HepG2 (cell line): ENCODE measurements around the gene TMCC2. TPM values are rescaled to one million over a fixed set of nuclear protein-coding genes. Genes with fewer than 3 reads are reported as not detected.

Experiments used
- ARNT2 ChIP-seq: sonication (generic); formaldehyde crosslinking; IDR thresholded peaks from 2 replicates; pipeline ENCODE4 v1.8.0; 2022; ENCODE audit warnings: mild to moderate bottlenecking, low read depth, missing genetic modification reagents, moderate library complexity
- CENPT ChIP-seq: sonication (generic); formaldehyde crosslinking; IDR thresholded peaks from 2 replicates; pipeline ENCODE4 v1.8.0; 2022; ENCODE audit warnings: low read depth, mild to moderate bottlenecking, moderate library complexity, missing genetic modification reagents
- ELF1 ChIP-seq: sonication (generic); formaldehyde crosslinking; IDR thresholded peaks from 2 replicates; pipeline ENCODE4 v1.4.0; 2020; ENCODE audit warnings: missing genetic modification reagents
- FOXM1 ChIP-seq: sonication (generic); formaldehyde crosslinking; IDR thresholded peaks from 2 replicates; pipeline ENCODE4 v1.5.0; 2020; ENCODE audit warnings: missing genetic modification reagents
- GZF1 ChIP-seq: sonication (generic); formaldehyde crosslinking; IDR thresholded peaks from 2 replicates; pipeline ENCODE4 v1.5.1; 2020; ENCODE audit warnings: mild to moderate bottlenecking, missing genetic modification reagents
- HNRNPUL1 ChIP-seq: fragments of 200-400 bp; formaldehyde crosslinking; IDR thresholded peaks from 2 replicates; pipeline ENCODE4 v1.6.1; 2017; ENCODE audit warnings: low read depth, mild to moderate bottlenecking, low read length, moderate library complexity
- NFKB2 ChIP-seq: sonication (generic); formaldehyde crosslinking; IDR thresholded peaks from 2 replicates; pipeline ENCODE4 v1.4.0; 2020; ENCODE audit warnings: missing genetic modification reagents, borderline replicate concordance
- RCOR2 ChIP-seq: IDR thresholded peaks from 2 replicates; pipeline ENCODE4 v1.6.1; 2016; ENCODE audit warnings: missing biosample characterization, missing genetic modification reagents
- SATB2 ChIP-seq: sonication (generic); formaldehyde crosslinking; IDR thresholded peaks from 2 replicates; pipeline ENCODE4 v1.5.0; 2020; ENCODE audit warnings: missing genetic modification reagents
- SOX13 ChIP-seq, 3 experiments: fragments of 450-650 bp in 1 of 3; sonication (generic) in 1 of 3; formaldehyde crosslinking in 1 of 3; IDR thresholded peaks in 2 of 3; conservative IDR thresholded peaks in 1 of 3; 2 replicates each; pipeline versions ENCODE4 v1.5.0 to v1.6.1; 2016 to 2020; ENCODE audit warnings: antibody characterized with exemption in 1 of 3, mild to moderate bottlenecking in 1 of 3, missing compliant biosample characterization in 1 of 3, missing genetic modification reagents in 1 of 3, moderate library complexity in 1 of 3
- THAP9 ChIP-seq: sonication (generic); formaldehyde crosslinking; IDR thresholded peaks from 2 replicates; pipeline ENCODE4; 2020; ENCODE audit warnings: missing genetic modification reagents, mild to moderate bottlenecking, borderline replicate concordance
- TSC22D2 ChIP-seq: sonication (generic); formaldehyde crosslinking; IDR thresholded peaks from 2 replicates; pipeline ENCODE4 v1.5.1; 2020; ENCODE audit warnings: missing genetic modification reagents, mild to moderate bottlenecking, borderline replicate concordance
- XRCC5 ChIP-seq: fragments of 200-400 bp; formaldehyde crosslinking; optimal IDR thresholded peaks from 2 replicates; pipeline ENCODE3; 2017; ENCODE audit warnings: mild to moderate bottlenecking, low read length
- ZNF101 ChIP-seq: sonication (generic); formaldehyde crosslinking; IDR thresholded peaks from 2 replicates; pipeline ENCODE4 v1.4.0; 2020; ENCODE audit warnings: mild to moderate bottlenecking, low read depth, missing genetic modification reagents, borderline replicate concordance
- ZNF572 ChIP-seq: sonication (generic); formaldehyde crosslinking; IDR thresholded peaks from 2 replicates; pipeline ENCODE4 v1.5.1; 2020; ENCODE audit warnings: mild to moderate bottlenecking, missing genetic modification reagents
- polyA plus RNA-seq, 8 experiments: library from polyadenylated mRNA; depleted of rRNA in 3 of 8; stranded (reverse) in 7 of 8; unstranded in 1 of 8; fragments of >200 nt; fragmentation: Illumina TruSeq in 4 of 8; extraction: Trizol in 4 of 8; gene quantifications; 2 replicates each; pipeline versions ENCODE4 v1.2.1 to v1.2.3, GENCODE V29; 2011 to 2016; ENCODE audit warnings: low read depth in 4 of 8, missing spikeins in 1 of 8, mixed read lengths in 1 of 8; ENCODE audit not compliant: insufficient read depth in 1 of 8
- total RNA-seq, 5 experiments: library from RNA; depleted of rRNA; stranded (reverse); fragments of >200 nt; fragmentation: Illumina TruSeq; extraction: Trizol; gene quantifications; 2 replicates each; pipeline ENCODE4 v1.2.3, GENCODE V29; 2016; ENCODE audit warnings: low read depth in 1 of 5
- TF ChIP-seq, protein P1 (sequence below): sonication (generic); formaldehyde crosslinking; IDR thresholded peaks from 2 replicates; pipeline ENCODE4 v1.9.0; 2021; ENCODE audit warnings: missing genetic modification reagents, borderline replicate concordance
- TF ChIP-seq, protein P2 (sequence below): sonication (generic); formaldehyde crosslinking; IDR thresholded peaks from 2 replicates; pipeline ENCODE4 v1.8.1; 2023; ENCODE audit warnings: mild to moderate bottlenecking, moderate library complexity, missing genetic modification reagents

Gene TMCC2
- total and polyA plus RNA-seq, 2 of the 13 experiments (the other 11 are each of a cell fraction or from before 2014, with no cell fraction given) = 0.12 to 0.24 TPM

DNA sequence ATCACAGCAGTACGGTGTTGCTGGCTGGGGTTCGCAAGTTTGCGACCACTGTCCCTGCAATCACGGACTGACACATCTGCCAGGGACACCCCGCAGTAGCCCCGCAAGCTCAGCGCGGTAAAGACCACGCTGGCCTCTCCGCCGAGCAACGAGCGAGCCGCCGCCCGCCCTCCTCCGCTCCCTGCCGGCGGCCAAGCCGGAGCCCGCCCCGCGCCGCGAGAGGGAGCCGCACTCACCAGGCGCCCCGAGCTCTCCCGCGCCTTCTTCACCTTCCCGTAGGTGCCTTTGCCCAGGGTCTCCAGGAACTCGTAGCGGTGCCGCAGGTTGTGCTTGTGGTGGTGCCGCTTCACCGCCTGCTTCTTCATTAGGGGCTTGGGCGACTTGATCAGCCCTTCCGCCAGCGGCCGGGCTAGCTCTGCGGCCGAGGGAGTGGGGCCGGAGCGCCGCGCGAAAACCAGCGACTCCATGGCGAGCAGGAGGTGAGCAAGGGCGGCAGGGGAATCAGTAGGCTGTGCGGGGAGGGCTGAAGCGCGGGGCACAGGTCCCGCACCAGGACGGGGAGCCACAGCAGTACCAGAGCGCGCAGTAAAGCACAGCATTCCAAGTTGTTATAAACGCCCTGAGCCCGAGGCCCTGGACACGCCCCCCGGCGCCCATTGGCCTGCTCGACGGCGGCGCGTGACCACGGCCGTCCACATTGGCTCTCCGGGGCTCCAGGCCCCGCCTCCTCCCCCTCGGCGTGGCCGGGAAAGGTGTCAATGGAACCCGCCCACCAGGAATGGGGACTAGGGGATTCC lies 93.6 kb downstream of the TMCC2 start, which contains the start of gene NUAK2 (continued):
- TF ChIP-seq FOXM1 (CRISPR knock-in tag) (no peak), CENPT (CRISPR knock-in tag) (no peak), XRCC5 (no peak), SOX13 (IDR thresholded peaks at IDR 0.05) (no peak), SOX13 (CRISPR knock-in tag; conservative IDR thresholded peaks at IDR 0.05 in 1 of 2, IDR thresholded peaks at IDR 0.05 in 1 of 2) (no peak), NFKB2 (CRISPR knock-in tag) (peak; percentile 36; the same call in 1 of the 2 replicates), SATB2 (CRISPR knock-in tag) (no peak), RCOR2 (CRISPR knock-in tag) (no peak), THAP9 (0 out of 2 replicates have a peak, but pooled peaks have one; percentile 49), GZF1 (CRISPR knock-in tag) (no peak), ZNF101 (CRISPR knock-in tag) (no peak), ELF1 (CRISPR knock-in tag) (no peak; the same call in 1 of the 2 replicates), HNRNPUL1 (no peak), ARNT2 (CRISPR knock-in tag) (no peak), ZNF572 (CRISPR knock-in tag) (no peak), TSC22D2 (CRISPR knock-in tag) (no peak)
- TF ChIP-seq, protein P1, sequence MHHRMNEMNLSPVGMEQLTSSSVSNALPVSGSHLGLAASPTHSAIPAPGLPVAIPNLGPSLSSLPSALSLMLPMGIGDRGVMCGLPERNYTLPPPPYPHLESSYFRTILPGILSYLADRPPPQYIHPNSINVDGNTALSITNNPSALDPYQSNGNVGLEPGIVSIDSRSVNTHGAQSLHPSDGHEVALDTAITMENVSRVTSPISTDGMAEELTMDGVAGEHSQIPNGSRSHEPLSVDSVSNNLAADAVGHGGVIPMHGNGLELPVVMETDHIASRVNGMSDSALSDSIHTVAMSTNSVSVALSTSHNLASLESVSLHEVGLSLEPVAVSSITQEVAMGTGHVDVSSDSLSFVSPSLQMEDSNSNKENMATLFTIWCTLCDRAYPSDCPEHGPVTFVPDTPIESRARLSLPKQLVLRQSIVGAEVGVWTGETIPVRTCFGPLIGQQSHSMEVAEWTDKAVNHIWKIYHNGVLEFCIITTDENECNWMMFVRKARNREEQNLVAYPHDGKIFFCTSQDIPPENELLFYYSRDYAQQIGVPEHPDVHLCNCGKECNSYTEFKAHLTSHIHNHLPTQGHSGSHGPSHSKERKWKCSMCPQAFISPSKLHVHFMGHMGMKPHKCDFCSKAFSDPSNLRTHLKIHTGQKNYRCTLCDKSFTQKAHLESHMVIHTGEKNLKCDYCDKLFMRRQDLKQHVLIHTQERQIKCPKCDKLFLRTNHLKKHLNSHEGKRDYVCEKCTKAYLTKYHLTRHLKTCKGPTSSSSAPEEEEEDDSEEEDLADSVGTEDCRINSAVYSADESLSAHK (CRISPR knock-in tag) = no peak
- TF ChIP-seq, protein P2, sequence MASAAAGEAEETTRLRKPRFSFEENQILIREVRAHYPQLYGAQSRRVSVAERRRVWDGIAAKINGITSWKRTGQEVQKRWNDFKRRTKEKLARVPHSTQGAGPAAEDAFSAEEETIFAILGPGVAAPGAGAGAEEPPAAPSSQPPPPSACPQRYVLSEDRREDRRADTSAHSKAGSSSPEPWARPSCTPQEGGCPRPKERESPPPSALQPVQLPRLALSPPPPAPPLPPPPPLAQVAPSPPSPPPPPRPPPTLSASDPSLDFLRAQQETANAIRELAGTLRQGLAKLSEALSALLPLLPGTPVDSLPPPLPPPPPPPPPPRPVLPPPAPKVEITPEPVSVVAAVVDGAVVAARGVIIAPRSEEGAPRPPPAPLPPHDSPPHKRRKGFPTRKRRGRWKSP (CRISPR knock-in tag) = peak; percentile 45; the same call in 1 of the 2 replicates
